Measurements from ENCODE around the gene BICRA.
"Not testable (repeated sequence)": the region's sequence is repeated elsewhere in the genome, so short reads cannot be mapped to it uniquely, and the experiment has no call there.

Gene BICRA

DNA sequence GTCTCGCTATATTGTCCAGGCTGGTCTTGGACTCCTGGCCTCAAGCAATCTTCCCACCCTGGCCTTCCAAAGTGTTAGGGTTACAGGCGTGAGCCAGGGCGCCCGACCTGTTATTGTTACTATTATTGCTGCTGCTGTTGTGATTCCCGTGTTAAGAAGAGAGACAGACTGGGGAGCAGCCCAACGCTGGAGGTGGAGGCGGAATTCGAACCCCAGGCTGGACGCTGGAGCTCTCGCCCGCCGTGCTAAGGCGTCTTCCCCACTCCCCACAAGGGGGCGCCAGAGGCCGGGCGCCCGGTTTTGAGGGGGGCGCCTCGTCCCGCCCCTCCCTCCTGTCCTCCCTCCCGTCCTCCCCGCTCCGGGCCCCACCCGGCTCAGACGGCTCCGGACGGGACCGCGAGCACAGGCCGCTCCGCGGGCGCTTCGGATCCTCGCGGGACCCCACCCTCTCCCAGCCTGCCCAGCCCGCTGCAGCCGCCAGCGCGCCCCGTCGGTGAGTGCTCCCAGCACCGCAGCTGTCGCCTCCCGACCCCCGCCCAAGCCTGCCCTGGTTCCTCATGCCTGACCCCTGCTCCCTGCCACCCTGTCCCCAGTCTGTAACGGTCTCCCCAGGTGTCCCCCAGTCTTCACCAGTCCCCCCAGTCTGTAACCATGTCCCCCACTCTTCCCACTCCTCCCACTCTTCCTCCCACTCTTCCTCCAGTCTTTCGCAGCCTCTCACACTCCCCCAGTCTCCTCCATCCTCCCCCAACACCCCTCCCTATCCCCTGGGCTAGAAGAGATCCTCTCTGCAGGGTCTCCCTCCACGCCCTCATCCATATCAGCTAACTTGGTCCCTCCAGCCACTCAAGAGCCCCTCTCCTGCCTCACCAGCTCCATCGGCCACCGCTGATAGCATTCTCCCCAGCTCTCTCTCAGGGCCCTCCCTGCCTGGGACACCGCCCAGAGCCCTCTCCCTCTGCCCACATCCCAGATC is 104.4 kb downstream of the BICRA start, which contains the start of gene EHD2:
EHD2 (plus strand) TSS at position 377 of the 976 bp plus-strand sequence. CDS start 3,191 bp downstream, outside the sequence.
- DNase-seq (ENCODE audit: low read depth in 3 of 3, low spot score in 1 of 3) = peak in 1 of 3 donors; percentile 45

DNA sequence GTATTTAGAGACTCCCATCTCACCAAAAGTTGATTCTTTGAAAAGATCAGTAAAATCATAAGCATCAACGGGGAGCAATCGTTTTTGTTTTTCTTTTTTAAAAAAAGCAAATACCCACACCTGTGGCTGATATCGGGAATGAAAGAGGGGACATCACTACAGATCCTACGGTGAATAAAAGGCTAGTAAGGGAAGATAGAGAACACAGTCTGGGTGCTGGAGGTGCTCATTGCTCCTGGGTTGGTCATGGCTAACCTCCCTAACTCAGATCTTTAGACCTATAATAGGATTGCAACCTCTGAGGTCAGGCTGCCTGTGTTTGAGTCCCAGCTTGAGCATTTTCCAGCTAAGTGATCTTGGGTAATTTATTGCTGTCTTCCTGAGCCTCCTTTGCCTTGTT is 105.4 kb downstream of the BICRA start:
- no peak for DNase-seq (ENCODE audit: low read depth in 3 of 3, low spot score in 1 of 3)

DNA sequence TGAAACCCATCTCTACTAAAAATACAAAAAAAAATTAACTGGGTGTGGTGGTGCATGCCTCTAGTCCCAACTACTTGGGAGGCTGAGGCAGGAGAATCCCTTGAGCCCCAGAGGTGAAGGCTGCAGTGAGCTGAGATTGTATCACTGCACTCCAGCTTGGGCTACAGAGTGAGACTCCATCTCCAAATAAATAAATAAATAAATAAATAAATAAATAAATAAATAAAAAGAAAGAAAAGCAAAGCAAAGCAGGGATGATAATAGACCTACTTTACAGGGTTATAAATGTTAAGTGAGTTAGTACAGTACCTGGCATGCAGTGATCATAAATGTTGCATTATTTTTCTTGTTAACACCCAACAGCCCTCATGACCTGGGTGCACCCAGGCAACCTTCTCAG is 105.9 kb downstream of the BICRA start:
- not testable (repeated sequence) for DNase-seq (ENCODE audit: low read depth in 3 of 3, low spot score in 1 of 3)

DNA sequence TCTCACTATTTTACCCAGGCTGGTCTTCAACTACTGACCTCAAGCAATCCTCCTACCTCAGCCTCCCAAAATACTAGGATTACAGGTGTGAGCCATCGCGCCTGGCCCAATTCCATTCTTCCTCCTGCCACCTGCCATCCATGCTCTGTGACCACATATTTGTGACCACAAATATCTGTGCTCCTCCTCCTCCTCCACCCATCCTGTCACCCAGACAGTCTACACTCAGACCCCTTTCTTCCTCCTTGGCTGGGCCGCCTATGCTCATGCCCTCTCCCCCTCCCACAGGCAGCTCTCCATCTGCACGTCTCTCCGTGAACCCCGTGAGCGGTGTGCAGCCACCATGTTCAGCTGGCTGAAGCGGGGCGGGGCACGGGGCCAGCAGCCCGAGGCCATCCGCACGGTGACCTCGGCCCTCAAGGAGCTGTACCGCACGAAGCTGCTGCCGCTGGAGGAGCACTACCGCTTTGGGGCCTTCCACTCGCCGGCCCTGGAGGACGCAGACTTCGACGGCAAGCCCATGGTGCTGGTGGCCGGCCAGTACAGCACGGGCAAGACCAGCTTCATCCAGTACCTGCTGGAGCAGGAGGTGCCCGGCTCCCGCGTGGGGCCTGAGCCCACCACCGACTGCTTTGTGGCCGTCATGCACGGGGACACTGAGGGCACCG is 107.5 kb downstream of the BICRA start:
- no peak for DNase-seq (ENCODE audit: low read depth in 3 of 3, low spot score in 1 of 3)

DNA sequence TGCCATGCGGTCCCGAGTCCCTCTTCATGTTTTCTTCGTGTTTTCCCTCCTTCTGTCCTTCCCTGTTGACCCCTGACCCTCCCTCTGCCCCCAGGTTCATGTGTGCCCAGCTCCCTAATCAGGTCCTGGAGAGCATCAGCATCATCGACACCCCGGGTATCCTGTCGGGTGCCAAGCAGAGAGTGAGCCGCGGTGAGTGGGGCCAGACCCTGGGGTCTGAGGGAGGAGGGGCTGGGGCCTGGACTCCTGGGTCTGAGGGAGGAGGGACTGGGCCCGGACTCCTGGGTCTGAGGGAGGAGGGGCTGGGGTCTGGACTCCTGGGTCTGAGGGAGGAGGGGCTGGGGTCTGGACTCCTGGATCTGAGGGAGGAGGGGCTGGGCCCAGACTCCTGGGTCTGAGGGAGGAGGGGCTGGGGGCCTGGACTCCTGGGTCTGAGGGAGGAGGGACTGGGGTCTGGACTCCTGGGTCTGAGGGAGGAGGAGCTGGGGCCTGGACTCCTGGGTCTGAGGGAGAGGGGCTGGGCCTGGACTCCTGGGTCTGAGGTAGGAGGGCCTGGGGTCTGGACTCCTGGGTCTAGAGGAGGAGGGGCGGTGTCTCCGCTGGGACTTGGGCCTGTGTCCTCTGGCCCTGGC is 109.6 kb downstream of the BICRA start:
- DNase-seq (ENCODE audit: low read depth in 3 of 3, low spot score in 1 of 3) = not testable (repeated sequence)

DNA sequence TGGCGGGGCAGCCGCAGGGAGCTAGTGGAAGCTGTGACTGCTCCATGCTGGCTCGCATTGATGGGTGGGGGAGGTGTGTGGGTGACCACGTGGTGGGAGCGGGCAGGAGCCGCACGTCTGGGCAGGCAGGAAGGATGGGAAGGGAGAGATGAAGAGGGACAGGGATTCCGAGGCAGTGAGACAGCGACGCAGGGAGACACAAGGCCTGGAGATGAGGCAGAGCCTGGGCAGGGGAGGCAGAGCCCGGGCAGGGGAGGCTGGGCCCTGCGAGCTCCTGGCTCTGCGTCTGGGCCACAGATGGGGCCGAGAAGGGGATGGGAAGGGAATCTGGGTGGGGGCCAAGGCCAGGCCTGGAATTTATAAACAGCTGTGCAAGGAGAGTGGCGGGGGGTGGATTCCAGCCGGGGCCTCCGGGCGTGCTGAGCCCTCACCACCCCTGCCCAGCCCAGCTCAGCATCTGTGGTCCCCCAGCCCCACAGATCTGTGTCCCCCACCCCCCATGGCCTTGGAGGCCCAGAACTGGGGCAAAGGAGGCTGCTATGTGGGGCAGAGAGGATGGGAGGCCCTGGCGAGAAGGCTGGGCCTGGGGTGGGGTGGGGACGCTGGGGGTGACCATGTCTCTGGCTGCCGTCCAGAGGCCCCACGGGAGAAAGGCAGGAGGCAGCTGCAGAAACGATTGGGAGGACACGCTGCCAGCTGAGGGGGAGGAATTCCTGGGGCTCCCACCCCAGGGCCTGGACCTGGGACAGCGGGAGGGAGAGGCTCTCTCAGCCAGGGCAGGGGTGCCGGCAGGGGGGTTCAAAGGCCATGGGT is 110.3 kb downstream of the BICRA start:
- no peak for DNase-seq (ENCODE audit: low read depth in 3 of 3, low spot score in 1 of 3)

DNA sequence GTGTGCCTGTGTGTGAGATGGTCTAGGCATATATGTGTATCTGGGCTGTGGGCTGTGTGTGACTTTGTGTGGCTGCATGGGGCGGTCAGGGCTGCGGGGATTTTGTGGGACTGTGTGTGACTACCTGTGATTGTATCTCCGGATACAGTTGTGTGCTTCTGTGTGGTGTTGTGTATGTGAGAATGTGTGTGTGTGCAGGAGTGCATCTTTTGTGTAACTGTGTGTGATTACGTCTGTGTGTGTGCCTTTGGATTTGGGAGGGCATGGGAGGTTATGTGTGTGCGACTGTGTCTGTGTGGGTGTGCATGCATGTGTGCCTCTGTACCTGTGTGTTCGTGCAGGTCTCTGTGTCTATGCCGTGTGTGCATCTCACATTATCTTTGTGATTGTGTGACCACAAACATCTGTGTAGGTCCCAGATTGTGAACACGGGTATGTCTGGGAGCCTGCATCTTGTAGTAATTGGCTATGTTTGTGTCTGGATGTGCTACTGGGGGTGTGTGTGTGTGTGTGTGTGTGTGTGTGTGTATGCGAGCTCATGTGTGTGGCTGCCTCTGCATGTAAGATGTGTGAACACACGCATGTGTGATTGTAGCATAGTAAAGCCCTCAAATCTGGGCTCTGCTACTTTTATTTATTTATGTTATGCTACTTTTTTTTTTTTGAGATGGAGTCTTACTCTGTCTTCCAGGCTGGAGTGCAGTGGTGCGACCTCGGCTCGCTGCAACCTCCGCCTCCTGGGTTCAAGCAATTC is 111.9 kb downstream of the BICRA start:
- DNase-seq (ENCODE audit: low read depth in 3 of 3, low spot score in 1 of 3) = no peak

DNA sequence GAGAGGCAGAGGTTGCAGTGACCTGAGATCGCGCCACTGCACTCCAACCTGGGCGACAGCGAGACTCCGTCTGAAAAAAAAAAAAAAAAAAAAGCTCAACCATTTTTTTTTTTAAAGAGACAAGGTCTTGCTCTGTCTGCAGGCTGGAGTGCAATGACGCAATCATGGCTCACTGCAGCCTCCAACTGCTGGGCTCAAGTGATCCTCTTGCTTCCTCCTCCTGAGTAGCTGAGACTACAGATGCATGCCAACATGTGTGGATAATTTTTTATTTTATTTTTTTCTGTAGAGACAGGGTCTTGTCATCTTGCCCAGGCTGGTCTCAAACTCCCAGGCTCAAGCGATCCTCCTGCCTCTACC is 114.6 kb downstream of the BICRA start:
- no peak for DNase-seq (ENCODE audit: low read depth in 3 of 3, low spot score in 1 of 3)

DNA sequence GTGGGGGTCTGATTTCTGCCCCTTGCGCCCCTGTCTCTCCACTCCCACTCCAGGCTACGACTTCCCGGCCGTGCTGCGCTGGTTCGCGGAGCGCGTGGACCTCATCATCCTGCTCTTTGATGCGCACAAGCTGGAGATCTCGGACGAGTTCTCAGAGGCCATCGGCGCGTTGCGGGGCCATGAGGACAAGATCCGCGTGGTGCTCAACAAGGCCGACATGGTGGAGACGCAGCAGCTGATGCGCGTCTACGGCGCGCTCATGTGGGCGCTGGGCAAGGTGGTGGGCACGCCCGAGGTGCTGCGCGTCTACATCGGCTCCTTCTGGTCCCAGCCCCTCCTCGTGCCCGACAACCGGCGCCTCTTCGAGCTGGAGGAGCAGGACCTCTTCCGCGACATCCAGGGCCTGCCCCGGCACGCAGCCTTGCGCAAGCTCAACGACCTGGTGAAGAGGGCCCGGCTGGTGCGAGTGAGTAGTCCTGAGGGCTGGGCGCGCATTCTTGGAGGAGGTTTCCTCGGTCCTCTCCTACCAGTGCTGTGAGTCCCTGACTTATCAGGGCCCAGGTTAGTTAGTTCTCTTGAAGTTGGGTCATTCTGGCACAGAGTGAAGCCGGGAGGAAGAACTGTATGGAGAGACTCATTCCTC is 116.9 kb downstream of the BICRA start:
- DNase-seq (ENCODE audit: low read depth in 3 of 3, low spot score in 1 of 3) = no peak

DNA sequence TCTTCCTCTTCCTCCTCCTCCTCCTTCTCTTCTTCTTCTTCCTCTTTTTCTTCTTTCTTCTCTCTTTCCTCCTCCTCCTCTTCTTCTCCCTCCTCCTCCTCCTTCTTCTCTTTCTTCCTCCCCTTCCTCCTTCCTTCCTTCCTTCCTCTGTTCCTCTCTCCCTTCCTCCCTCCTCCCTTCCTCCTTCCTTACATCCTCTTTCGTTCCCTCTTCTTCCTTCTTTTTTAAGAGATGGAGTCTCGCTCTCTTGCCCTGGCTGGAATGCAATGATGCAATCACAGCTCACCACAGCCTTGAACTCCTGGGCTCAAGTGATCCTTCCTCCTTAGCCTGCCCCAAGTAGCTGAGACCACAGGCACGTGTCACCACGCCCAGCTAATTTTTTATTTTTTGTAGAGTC is 117.5 kb downstream of the BICRA start:
- no peak for DNase-seq (ENCODE audit: low read depth in 3 of 3, low spot score in 1 of 3)

DNA sequence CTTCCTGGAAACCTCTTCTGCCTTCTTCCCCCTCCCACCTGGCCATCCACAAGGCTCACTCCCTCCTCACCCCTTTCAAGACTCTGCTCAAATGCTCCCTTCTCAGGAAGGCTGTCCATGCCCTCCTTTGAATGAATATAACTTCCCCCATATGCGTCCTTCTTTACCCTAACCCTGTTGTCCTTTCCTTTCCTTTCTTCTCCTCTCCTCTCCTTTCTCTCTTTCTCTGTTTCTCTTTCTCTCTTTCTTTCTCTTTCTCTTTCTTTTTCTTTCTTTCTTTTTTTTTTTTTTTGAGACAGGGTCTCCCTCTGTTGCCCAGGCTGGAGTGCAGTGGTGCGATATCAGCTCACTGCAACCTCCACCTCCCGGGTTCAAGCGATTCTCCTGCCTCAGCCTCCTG is 119.4 kb downstream of the BICRA start:
- DNase-seq (ENCODE audit: low read depth in 3 of 3, low spot score in 1 of 3) = not testable (repeated sequence)

DNA sequence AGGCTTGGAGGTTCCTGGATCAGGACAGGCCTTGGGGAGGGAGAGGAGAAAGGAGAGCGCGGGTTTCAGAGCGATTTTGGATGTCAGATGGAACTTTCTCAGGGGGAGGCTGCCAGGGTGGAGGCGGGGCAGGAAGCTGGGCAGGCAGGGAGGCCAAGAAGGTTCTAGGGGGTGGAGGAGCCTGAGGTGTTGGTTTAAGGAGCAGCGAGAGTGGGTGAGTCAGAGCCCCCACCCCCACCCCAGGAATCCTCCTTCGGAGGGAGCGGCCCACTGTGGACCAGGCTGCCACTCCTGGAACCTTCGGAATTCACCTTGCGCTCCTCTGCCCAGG is 120.5 kb downstream of the BICRA start:
- no peak for DNase-seq (ENCODE audit: low read depth in 3 of 3, low spot score in 1 of 3)

DNA sequence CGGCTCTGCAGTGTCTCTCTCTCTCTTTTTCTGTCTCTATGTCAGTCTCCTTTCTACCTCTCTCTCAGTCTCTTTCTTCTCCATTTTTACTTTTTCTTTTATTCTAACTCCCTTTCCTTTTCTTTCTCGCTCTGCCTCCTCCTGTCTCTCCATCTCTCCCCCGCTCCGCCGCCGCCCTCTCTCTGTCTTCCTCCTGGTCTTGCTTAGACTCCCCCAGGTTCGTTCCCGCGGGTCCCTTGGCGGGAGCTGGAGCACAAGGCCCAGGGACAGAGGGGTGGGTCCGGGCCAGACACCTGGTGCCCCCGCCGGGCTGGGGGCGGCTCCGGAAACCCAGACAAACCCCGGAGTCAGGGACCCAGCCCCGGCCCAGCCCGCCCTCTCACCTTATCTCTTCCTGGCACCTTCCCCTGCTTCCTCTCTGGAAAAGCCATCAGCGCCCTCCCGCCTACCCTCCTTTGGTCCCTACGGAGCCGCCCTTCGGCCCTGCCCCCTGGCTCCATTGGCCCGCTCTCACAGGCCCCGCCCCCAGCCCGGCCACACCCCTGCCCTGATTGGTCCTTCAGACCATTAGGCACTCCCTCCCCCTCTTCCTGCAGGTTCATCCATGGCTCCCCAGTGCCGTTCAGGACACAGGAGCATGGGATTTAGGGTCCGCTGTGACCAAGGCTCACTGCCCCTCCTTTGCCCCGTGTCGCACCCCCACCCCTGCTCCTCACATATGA is 121.0 kb downstream of the BICRA start:
- peak in 1 of 3 donors; percentile 41 for DNase-seq (ENCODE audit: low read depth in 3 of 3, low spot score in 1 of 3)

DNA sequence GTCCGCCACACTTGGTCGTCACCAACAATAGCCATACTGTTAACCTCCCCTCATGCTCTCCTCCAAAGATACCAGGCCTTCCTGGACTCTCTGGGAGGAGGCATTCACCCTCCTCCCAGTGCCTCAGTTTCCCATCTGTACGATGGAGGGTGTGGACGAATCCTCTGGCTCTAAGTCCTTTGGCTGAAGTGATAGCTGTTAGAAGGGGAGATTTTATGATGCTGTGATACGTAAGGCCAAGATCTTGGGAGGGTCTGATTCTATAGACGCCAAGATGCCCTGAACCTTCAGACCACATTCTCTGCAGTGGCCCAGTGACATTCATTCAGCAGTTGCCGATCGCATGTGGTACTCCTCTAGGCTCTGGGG is 121.6 kb downstream of the BICRA start:
- no peak for DNase-seq (ENCODE audit: low read depth in 3 of 3, low spot score in 1 of 3)

DNA sequence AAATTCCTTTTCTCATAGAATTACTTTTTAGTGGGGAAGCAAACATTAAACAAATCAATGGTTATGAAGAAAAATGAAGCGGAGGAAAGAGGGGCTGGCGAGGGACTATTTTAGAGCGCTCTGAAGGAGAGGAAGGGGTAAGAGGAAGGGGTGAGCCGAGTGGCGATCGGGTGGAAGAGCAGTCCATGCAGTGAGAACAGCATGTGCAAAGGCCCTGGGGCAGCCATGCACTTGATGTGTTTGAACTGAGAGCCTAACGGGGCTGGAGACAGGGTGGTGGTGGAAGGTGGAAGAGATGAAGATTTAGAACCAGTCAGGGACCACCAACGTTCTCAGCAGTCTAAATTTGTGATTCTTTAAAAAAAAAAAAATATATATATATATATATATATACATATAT is 122.0 kb downstream of the BICRA start:
- DNase-seq (ENCODE audit: low read depth in 3 of 3, low spot score in 1 of 3) = no peak

DNA sequence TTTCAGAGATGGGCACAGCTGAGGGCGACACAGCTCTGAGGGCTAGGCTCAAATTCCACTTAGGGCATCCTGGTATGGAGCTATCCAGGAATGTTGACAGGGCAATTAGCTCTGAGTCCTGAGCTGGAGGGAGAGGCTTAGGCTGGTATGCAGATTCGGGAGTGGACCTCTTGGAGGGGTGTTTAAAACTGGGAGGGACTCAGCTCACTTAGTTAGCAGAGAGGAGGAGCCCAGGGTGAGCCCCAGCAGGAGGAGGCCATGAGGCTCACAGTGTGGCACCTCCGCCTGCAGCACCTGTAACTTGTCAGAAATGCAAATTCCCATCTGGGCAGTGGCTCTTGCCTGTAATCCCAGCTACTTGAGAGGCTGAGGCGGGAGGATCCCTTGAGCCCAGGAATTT is 126.2 kb downstream of the BICRA start:
- no peak for DNase-seq (ENCODE audit: low read depth in 3 of 3, low spot score in 1 of 3)

DNA sequence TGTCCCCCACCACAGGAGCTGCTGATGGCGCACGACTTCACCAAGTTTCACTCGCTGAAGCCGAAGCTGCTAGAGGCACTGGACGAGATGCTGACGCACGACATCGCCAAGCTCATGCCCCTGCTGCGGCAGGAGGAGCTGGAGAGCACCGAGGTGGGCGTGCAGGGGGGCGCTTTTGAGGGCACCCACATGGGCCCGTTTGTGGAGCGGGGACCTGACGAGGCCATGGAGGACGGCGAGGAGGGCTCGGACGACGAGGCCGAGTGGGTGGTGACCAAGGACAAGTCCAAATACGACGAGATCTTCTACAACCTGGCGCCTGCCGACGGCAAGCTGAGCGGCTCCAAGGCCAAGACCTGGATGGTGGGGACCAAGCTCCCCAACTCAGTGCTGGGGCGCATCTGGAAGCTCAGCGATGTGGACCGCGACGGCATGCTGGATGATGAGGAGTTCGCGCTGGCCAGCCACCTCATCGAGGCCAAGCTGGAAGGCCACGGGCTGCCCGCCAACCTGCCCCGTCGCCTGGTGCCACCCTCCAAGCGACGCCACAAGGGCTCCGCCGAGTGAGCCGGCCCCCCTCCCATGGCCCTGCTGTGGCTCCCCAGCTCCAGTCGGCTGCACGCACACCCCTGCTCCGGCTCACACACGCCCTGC is 132.1 kb downstream of the BICRA start:
- no peak for DNase-seq (ENCODE audit: low read depth in 3 of 3, low spot score in 1 of 3)

DNA sequence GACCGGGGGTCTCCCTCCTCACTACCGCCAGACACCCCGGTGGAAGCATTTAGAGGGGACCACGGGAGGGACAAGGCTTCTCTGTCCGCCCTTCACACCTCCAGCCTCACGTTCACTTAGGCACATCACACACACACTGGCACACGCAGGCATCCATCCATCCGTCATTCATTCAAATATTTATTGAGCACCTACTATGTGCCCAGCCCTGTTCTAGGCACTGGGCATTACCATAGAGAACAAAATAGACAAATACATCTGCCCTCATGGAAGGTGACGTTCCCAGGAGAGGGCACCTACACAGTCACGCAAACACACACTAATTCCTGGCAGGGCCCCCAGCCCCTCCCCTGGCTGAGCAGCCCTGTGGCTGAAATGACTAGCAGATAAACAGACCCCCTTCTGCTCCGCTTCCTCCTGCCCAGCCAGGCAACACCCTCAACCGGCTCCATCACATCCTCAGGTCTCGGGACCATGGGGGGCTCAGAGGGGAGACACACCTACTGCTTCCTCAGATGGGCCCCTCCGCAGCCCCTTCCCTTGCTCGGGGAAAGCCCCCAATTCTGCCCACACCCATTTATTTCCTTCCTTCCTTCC is 132.7 kb downstream of the BICRA start:
- DNase-seq (ENCODE audit: low read depth in 3 of 3, low spot score in 1 of 3) = no peak

All from stimulated activated CD4-positive, alpha-beta T cell treated with anti-CD3 and anti-CD28 coated beads, TNF-alpha, amount 100 ng/mL, for 1 hour (primary cell).